Tibial nerve (tissue), 4 donors: ENCODE data around the gene HCK. TPM values are rescaled to one million over a fixed set of nuclear protein-coding genes. Genes with fewer than 3 reads are reported as not detected.

Experiments used
- DNase-seq, 2 donors: peaks; one replicate each; pipeline ENCODE4 v3.0.0-alpha.2; 2019; ENCODE audit warnings: low spot score in 2 of 2
- H3K27ac ChIP-seq, 4 donors: fragments of 200-600 bp; sonication (generic) in 3 of 4; one replicate each; pipeline ENCODE4 v1.5.1; 2017 to 2019; ENCODE audit warnings: mild to moderate bottlenecking in 1 of 4
- H3K27me3 ChIP-seq, 2 donors: fragments of 200-600 bp; sonication (generic) in 1 of 2; one replicate each; pipeline versions ENCODE4 v1.5.1 to v1.6.0; 2017 to 2019
- H3K36me3 ChIP-seq, 3 donors: fragments of 200-600 bp; sonication (generic); one replicate each; pipeline ENCODE4 v1.5.1; 2018 to 2019
- H3K4me1 ChIP-seq, 4 donors: fragments of 200-600 bp; sonication (generic) in 3 of 4; one replicate each; pipeline ENCODE4 v1.5.1; 2017 to 2019
- H3K4me3 ChIP-seq, 4 donors: fragments of 200-600 bp; sonication (generic) in 3 of 4; one replicate each; pipeline ENCODE4 v1.5.1; 2017 to 2019; ENCODE audit warnings: mild to moderate bottlenecking in 1 of 4, moderate library complexity in 1 of 4
- H3K9me3 ChIP-seq, 4 donors: fragments of 200-600 bp; sonication (generic) in 3 of 4; one replicate each; pipeline ENCODE4 v1.5.1; 2017 to 2019
- CTCF ChIP-seq, 5 experiments: fragments of 200-600 bp in 3 of 5; fragments of 450-650 bp in 2 of 5; sonication (generic) in 3 of 5; IDR thresholded peaks; one replicate each; pipeline ENCODE4 v1.5.1; 2016 to 2019; ENCODE audit warnings: antibody characterized with exemption in 5 of 5, mild to moderate bottlenecking in 3 of 5, moderate library complexity in 2 of 5
- EP300 ChIP-seq, 2 donors: sonication (generic); formaldehyde crosslinking; IDR thresholded peaks; one replicate each; pipeline ENCODE4 v1.6.1; 2017; ENCODE audit warnings: antibody characterized with exemption in 2 of 2, mild to moderate bottlenecking in 1 of 2
- POLR2A ChIP-seq, 2 donors: fragments of 450-650 bp; IDR thresholded peaks; one replicate each; pipeline ENCODE4 v1.6.1; 2017; ENCODE audit warnings: antibody characterized with exemption in 2 of 2, mild to moderate bottlenecking in 2 of 2, moderate library complexity in 2 of 2
- WGBS, 2 donors: methylation state at CpG; one replicate each; pipeline ENCODE4 v1.1.5; 2018; 5-methylcytosine and 5-hydroxymethylcytosine counted together
- total RNA-seq, 4 donors: library from RNA; depleted of rRNA; stranded (reverse); fragments of >200 nt; gene quantifications; one replicate each; pipeline ENCODE4 v1.1.0, GENCODE V29; 2016

HCK gene
- total RNA-seq, 4 donors from 2014 or later = 10.5 to 47.4 (median 13.7) TPM

GRCh38 chr20:32141465-32141980 is 89.5 kb downstream of the HCK start:
- TF ChIP-seq EP300 (IDR thresholded peaks at IDR 0.05) = no peak
- TF ChIP-seq CTCF (IDR thresholded peaks at IDR 0.05) = no peak
- TF ChIP-seq POLR2A (IDR thresholded peaks at IDR 0.05) = no peak
- Histone ChIP-seq H3K27ac (no peak overlapping the region), H3K36me3 (peaks cover 9 to 98% (median 51%) of the 10 kb centered on the region in 3 donors), H3K4me1 (no peaks in the 10 kb centered on the region), H3K27me3 (no peaks in the 10 kb centered on the region), H3K4me3 (no peak overlapping the region), H3K9me3 (no peaks in the 10 kb centered on the region)
- 92 to 95% methylated on average over 21 of the region's 21 CpGs for WGBS, 2 donors
- DNase-seq = no peak

- H3K27me3 ChIP-seq = no peaks in the 10 kb centered on the region
- 86 to 88% methylated on average over 5 of the region's 5 CpGs for WGBS, 2 donors
- H3K9me3 ChIP-seq = no peaks in the 10 kb centered on the region
- H3K27ac ChIP-seq = no peak overlapping the region
- DNase-seq = no peak
- TF ChIP-seq POLR2A (IDR thresholded peaks at IDR 0.05) (no peak), CTCF (IDR thresholded peaks at IDR 0.05) (no peak), EP300 (IDR thresholded peaks at IDR 0.05) (no peak)
- peaks cover 9 to 98% (median 49%) of the 10 kb centered on the region in 3 donors for H3K36me3 ChIP-seq
- no peaks in the 10 kb centered on the region for H3K4me1 ChIP-seq
- no peak overlapping the region for H3K4me3 ChIP-seq
These were observed 90.0 kb downstream of the HCK start for GRCh38 chr20:32142088-32142487.

GRCh38 chr20:32142991-32143390 is 90.9 kb downstream of the HCK start:
- Histone ChIP-seq H3K4me1 (no peaks in the 10 kb centered on the region), H3K27me3 (no peaks in the 10 kb centered on the region), H3K27ac (no peak overlapping the region), H3K36me3 (peaks cover 9 to 98% (median 41%) of the 10 kb centered on the region in 3 donors), H3K9me3 (no peaks in the 10 kb centered on the region), H3K4me3 (no peak overlapping the region)
- whole genome bisulfite sequencing, 2 donors = 97 to 100% methylated on average over 15 of the region's 15 CpGs
- no peak for DNase-seq
- TF ChIP-seq POLR2A (IDR thresholded peaks at IDR 0.05) (no peak), CTCF (IDR thresholded peaks at IDR 0.05) (no peak), EP300 (IDR thresholded peaks at IDR 0.05) (no peak)

- H3K4me1 ChIP-seq = no peaks in the 10 kb centered on the region
- H3K9me3 ChIP-seq = no peaks in the 10 kb centered on the region
- peaks cover 9 to 96% (median 42%) of the 10 kb centered on the region in 3 donors for H3K36me3 ChIP-seq
- DNase-seq = no peak
- H3K4me3 ChIP-seq = no peak overlapping the region
- TF ChIP-seq EP300 (IDR thresholded peaks at IDR 0.05) = no peak
- TF ChIP-seq POLR2A (IDR thresholded peaks at IDR 0.05) = no peak
- TF ChIP-seq CTCF (IDR thresholded peaks at IDR 0.05) = no peak
- no peaks in the 10 kb centered on the region for H3K27me3 ChIP-seq
- 90 to 94% methylated on average over 8 of the region's 8 CpGs for WGBS, 2 donors
- H3K27ac ChIP-seq = no peak overlapping the region
These were observed 93.0 kb downstream of the HCK start for GRCh38 chr20:32144898-32145662.

- TF ChIP-seq CTCF (IDR thresholded peaks at IDR 0.05) (no peak), EP300 (IDR thresholded peaks at IDR 0.05) (no peak), POLR2A (IDR thresholded peaks at IDR 0.05) (no peak)
- WGBS, 2 donors = 80 to 94% methylated on average over 4 to 8 of the region's 8 CpGs
- H3K27me3 ChIP-seq = no peaks in the 10 kb centered on the region
- H3K36me3 ChIP-seq = peaks cover 3 to 98% (median 48%) of the 10 kb centered on the region in 3 donors
- peaks cover 0 to 3% (median 1%) of the 10 kb centered on the region in 4 donors for H3K4me1 ChIP-seq
- H3K9me3 ChIP-seq = no peaks in the 10 kb centered on the region
- no peak overlapping the region for H3K27ac ChIP-seq
- H3K4me3 ChIP-seq = no peak overlapping the region
- no peak for DNase-seq
These were observed 97.6 kb downstream of the HCK start for GRCh38 chr20:32149566-32150170.
